Activated naive CD4-positive, alpha-beta T cell (primary cell): ENCODE measurements around the gene CYP4A22.
"Not testable (repeated sequence)": the region's sequence is repeated elsewhere in the genome, so short reads cannot be mapped to it uniquely, and the experiment has no call there.

Experiments used
- DNase-seq, 4 experiments: peaks; one replicate each; lab custom pipeline; 2025; lab: John Stamatoyannopoulos, UW

The CYP4A22 gene

GRCh38 chr1:47156457-47156856 lies 19.2 kb downstream of the CYP4A22 start:
- not testable (repeated sequence) for DNase-seq

GRCh38 chr1:47157957-47158356 lies 20.7 kb downstream of the CYP4A22 start:
- not testable (repeated sequence) for DNase-seq

- DNase-seq = no peak
Observed at GRCh38 chr1:47160716-47161115, 23.5 kb downstream of the CYP4A22 start.

GRCh38 chr1:47161298-47162040 lies 24.2 kb downstream of the CYP4A22 start:
- DNase-seq = no peak

- no peak for DNase-seq
Observed at GRCh38 chr1:47164552-47164951, 27.3 kb downstream of the CYP4A22 start.

GRCh38 chr1:47172782-47173181 lies 35.5 kb downstream of the CYP4A22 start:
- no peak for DNase-seq

GRCh38 chr1:47174656-47175020 lies 37.4 kb downstream of the CYP4A22 start:
- DNase-seq = no peak

GRCh38 chr1:47175227-47175934 lies 38.1 kb downstream of the CYP4A22 start:
- DNase-seq = peak in 1 of 4 experiments; percentile 4

GRCh38 chr1:47178020-47178419 lies 40.8 kb downstream of the CYP4A22 start:
- DNase-seq = no peak

- no peak for DNase-seq
Observed at GRCh38 chr1:47178654-47179016, 41.4 kb downstream of the CYP4A22 start.

- DNase-seq = peak; percentile 27 to 55 (median 44)
Observed at GRCh38 chr1:47179017-47179987, 42.1 kb downstream of the CYP4A22 start.

GRCh38 chr1:47179988-47180563 lies 42.8 kb downstream of the CYP4A22 start:
- DNase-seq = no peak

GRCh38 chr1:47180603-47181094 lies 43.4 kb downstream of the CYP4A22 start:
- no peak for DNase-seq

- no peak for DNase-seq
Observed at GRCh38 chr1:47181095-47181954, 44.1 kb downstream of the CYP4A22 start.

- no peak for DNase-seq
Observed at GRCh38 chr1:47181955-47182675, 44.9 kb downstream of the CYP4A22 start.

- no peak for DNase-seq
Observed at GRCh38 chr1:47182676-47183235, 45.5 kb downstream of the CYP4A22 start.

- DNase-seq = no peak
Observed at GRCh38 chr1:47183308-47184089, 46.3 kb downstream of the CYP4A22 start.

GRCh38 chr1:47184090-47184821 lies 47.0 kb downstream of the CYP4A22 start:
- no peak for DNase-seq
